Astrocyte of the spinal cord (primary cell): ENCODE data around the gene DNAJC4.
A peak's percentile ranks its signal among the peaks of the same experiment; 100 is the strongest.

ENCODE experiments used
- DNase-seq: peaks from one replicate; pipeline ENCODE4 v3.0.0; 2011; ENCODE audit warnings: low read depth, low spot score
- H3K4me3 ChIP-seq: 2 replicates; pipeline ENCODE4 v1.5.1; 2011; ENCODE audit warnings: low read depth, mild to moderate bottlenecking, low read length, moderate library complexity
- in situ Hi-C: cut with HindIII; loops from 2 replicates; pipeline ENCODE4 v1.10.0; 2017; ENCODE audit warnings: low sequenced_read_pairs
- TF ChIP-seq, protein P1 (sequence below): IDR thresholded peaks from 2 replicates; pipeline ENCODE4 v1.5.1; 2012; ENCODE audit warnings: low read depth, mild to moderate bottlenecking, low read length, inconsistent platforms

Gene DNAJC4

DNA sequence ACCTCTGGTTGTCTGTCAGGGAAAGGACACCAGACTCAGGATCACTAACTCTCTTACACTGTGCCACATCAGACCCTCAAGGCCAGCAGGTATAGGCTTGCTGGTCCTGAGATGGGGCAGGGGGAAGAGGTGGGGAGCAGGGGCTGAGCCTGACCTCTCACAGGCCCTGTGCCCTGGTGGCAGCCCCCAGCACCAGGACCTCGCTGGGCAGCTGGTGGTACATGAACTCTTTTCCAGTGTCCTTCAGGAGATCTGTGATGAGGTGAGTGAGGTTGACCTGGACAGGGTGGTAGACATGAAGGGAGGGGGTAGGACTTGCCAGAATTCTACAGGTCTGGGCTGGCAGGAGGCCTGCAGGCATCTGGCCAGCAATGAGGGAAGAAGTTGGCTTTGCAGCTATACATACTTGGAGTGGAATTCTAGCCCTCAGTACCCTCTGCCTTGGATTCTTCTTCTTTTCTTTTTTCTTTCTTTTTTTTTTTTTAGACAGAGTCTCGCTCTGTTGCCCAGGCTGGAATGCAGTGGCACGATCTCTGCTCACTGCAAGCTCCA is 2.9 kb upstream of the DNAJC4 start:
- peak overlapping the region; percentile 80 for H3K4me3 ChIP-seq
- TF ChIP-seq, protein P1, sequence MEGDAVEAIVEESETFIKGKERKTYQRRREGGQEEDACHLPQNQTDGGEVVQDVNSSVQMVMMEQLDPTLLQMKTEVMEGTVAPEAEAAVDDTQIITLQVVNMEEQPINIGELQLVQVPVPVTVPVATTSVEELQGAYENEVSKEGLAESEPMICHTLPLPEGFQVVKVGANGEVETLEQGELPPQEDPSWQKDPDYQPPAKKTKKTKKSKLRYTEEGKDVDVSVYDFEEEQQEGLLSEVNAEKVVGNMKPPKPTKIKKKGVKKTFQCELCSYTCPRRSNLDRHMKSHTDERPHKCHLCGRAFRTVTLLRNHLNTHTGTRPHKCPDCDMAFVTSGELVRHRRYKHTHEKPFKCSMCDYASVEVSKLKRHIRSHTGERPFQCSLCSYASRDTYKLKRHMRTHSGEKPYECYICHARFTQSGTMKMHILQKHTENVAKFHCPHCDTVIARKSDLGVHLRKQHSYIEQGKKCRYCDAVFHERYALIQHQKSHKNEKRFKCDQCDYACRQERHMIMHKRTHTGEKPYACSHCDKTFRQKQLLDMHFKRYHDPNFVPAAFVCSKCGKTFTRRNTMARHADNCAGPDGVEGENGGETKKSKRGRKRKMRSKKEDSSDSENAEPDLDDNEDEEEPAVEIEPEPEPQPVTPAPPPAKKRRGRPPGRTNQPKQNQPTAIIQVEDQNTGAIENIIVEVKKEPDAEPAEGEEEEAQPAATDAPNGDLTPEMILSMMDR: no peak
- no peak for DNase-seq
- in situ Hi-C loops: no loop called here

DNA sequence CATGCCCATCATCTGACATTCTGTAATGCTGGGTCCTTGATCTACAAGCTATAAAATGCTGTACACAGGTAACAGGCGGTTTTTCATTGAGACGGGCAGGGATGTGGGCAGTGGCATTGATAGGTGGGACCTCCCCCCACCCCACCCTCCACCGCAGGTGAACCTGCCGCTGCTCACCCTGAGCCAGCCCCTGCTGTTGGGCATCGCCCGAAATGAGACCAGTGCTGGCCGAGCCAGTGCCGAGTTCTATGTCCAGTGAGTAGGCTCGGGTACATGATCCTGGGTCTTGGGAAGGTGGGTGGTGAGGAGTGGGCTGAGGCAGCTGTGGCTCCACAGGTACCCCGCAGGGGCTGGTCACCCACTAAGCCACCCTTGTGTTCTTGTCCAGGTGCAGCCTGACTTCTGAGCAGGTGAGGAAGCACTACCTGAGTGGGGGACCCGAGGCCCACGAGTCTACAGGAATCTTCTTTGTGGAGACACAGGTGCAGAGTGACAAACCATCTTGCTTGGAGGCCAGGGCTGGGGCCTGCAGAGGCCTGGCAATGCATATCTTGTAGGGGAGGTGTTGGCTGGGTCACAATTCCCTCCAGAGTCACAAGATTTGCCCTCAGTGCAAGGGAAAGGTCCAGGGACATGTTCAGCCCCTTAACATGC is 1.1 kb upstream of the DNAJC4 start:
- in situ Hi-C loops: no loop called here
- TF ChIP-seq, protein P1: no peak
- H3K4me3 ChIP-seq: no peak overlapping the region
- DNase-seq: no peak

DNA sequence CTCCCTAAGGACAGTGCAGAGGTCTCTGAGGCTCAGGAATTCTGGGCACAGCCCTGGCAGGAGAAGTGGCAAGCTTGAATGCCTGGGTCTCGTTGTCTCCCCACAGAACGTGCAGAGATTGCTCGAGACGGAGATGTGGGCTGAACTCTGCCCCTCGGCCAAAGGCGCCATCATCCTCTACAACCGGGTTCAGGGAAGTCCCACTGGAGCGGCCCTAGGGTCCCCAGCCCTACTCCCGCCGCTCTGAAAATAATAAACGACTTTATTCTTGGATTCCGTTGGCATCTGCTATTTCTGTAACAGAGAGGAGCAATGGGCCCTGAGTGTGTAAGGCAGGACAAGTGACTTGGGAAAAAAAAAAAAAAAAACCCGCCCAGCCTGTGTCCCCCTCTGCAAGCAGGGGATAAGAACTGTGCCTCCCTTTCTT is 591 bp upstream of the DNAJC4 start:
- DNase-seq: no peak
- in situ Hi-C loops: no loop called here
- peak overlapping the region; percentile 78 for H3K4me3 ChIP-seq
- TF ChIP-seq, protein P1: no peak

DNA sequence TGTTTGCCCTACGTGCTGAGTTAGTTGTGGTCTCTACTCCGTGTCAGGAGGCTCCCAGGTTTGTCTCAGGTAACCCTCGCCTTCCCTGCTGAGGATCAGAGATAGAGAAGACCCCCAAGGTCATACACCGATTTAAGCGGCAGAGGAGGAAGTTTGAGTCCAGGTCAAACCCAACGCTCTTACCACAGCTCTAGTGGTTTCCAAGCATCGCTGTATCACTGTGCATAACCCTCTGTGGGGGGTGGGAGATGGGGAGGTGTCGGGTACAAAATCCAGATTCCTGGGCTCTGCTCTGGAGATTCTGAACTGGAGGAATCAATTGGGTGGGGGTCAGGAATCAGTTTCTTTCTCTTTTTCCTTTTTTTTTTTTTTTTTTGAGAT is 627 bp downstream of the DNAJC4 start:
- in situ Hi-C loops: no loop called here
- peak overlapping the region; percentile 78 for H3K4me3 ChIP-seq
- TF ChIP-seq, protein P1: no peak
- no peak for DNase-seq

- no peak for DNase-seq
- TF ChIP-seq, protein P1: no peak
- in situ Hi-C loops: no loop called here
- H3K4me3 ChIP-seq: no peak overlapping the region
Measured at GRCh38 chr11:64231546-64231945, 1.2 kb downstream of the DNAJC4 start.

GRCh38 chr11:64232182-64232966 is 2.0 kb downstream of the DNAJC4 start:
- DNase-seq: no peak
- in situ Hi-C loops: no loop called here
- H3K4me3 ChIP-seq: no peak overlapping the region
- TF ChIP-seq, protein P1: no peak
